Lower leg skin (tissue), 3 donors: ENCODE data around the gene ADAT3.
"Not testable (repeated sequence)": the region's sequence is repeated elsewhere in the genome, so short reads cannot be mapped to it uniquely, and the experiment has no call there.

Source experiments
- CTCF ChIP-seq, 3 donors: fragments of 450-650 bp; IDR thresholded peaks; one replicate each; pipeline ENCODE4 v1.5.1; 2016; ENCODE audit warnings: antibody characterized with exemption in 3 of 3, mild to moderate bottlenecking in 3 of 3, moderate library complexity in 2 of 3
- POLR2A ChIP-seq, 2 donors: fragments of 450-650 bp; IDR thresholded peaks; one replicate each; pipeline ENCODE4 v1.6.1; 2016 to 2017; ENCODE audit warnings: antibody characterized with exemption in 2 of 2, mild to moderate bottlenecking in 1 of 2, moderate library complexity in 1 of 2

- TF ChIP-seq CTCF, POLR2A (IDR thresholded peaks at IDR 0.05): not testable (repeated sequence)
These were observed 19.6 kb upstream of the ADAT3 start, which contains the start of gene ABHD17A for GRCh38 chr19:1885398-1886119.
